ENCODE results near the gene HOXD9.

- TF ChIP-seq, protein P1, sequence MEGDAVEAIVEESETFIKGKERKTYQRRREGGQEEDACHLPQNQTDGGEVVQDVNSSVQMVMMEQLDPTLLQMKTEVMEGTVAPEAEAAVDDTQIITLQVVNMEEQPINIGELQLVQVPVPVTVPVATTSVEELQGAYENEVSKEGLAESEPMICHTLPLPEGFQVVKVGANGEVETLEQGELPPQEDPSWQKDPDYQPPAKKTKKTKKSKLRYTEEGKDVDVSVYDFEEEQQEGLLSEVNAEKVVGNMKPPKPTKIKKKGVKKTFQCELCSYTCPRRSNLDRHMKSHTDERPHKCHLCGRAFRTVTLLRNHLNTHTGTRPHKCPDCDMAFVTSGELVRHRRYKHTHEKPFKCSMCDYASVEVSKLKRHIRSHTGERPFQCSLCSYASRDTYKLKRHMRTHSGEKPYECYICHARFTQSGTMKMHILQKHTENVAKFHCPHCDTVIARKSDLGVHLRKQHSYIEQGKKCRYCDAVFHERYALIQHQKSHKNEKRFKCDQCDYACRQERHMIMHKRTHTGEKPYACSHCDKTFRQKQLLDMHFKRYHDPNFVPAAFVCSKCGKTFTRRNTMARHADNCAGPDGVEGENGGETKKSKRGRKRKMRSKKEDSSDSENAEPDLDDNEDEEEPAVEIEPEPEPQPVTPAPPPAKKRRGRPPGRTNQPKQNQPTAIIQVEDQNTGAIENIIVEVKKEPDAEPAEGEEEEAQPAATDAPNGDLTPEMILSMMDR (IDR thresholded peaks at IDR 0.05), result no peak
- no peak for TF ChIP-seq POLR2A (IDR thresholded peaks at IDR 0.05)
These were observed 13.2 kb upstream of the HOXD9 start for GRCh38 chr2:176109192-176109901.

Measured in testis (tissue), 2 donors.